Kidney epithelial cell (primary cell): ENCODE data around the gene RIMBP2. TPM values are rescaled to one million over a fixed set of nuclear protein-coding genes. Genes with fewer than 3 reads are reported as not detected.

Experiments used
- DNase-seq: peaks from one replicate; pipeline ENCODE4 v3.0.0-alpha.2; 2010; ENCODE audit warnings: low read depth
- H3K27me3 ChIP-seq: 2 replicates; pipeline ENCODE4 v1.6.0; 2011; ENCODE audit warnings: low read length; ENCODE audit not compliant: control insufficient read depth, insufficient read depth
- H3K36me3 ChIP-seq: 2 replicates; pipeline ENCODE4 v1.5.1; 2011; ENCODE audit warnings: low read length; ENCODE audit not compliant: control insufficient read depth, insufficient read depth
- H3K4me3 ChIP-seq: 2 replicates; pipeline ENCODE4 v1.5.1; 2011; ENCODE audit warnings: low read depth, mild to moderate bottlenecking, control low read depth, low read length
- CTCF ChIP-seq: IDR thresholded peaks from 2 replicates; pipeline ENCODE4 v1.5.1; 2011; ENCODE audit warnings: mild to moderate bottlenecking, moderate library complexity, low read length, control low read depth, inconsistent platforms; ENCODE audit not compliant: insufficient read depth, poor library complexity, severe bottlenecking
- total RNA-seq: library from RNA; depleted of rRNA; stranded (reverse); fragments of >200 nt; gene quantifications from 2 replicates; pipeline ENCODE4 v1.2.3, GENCODE V29; 2015

RIMBP2 gene
- total RNA-seq, 1 donor from 2014 or later, result 0.50 TPM

DNA sequence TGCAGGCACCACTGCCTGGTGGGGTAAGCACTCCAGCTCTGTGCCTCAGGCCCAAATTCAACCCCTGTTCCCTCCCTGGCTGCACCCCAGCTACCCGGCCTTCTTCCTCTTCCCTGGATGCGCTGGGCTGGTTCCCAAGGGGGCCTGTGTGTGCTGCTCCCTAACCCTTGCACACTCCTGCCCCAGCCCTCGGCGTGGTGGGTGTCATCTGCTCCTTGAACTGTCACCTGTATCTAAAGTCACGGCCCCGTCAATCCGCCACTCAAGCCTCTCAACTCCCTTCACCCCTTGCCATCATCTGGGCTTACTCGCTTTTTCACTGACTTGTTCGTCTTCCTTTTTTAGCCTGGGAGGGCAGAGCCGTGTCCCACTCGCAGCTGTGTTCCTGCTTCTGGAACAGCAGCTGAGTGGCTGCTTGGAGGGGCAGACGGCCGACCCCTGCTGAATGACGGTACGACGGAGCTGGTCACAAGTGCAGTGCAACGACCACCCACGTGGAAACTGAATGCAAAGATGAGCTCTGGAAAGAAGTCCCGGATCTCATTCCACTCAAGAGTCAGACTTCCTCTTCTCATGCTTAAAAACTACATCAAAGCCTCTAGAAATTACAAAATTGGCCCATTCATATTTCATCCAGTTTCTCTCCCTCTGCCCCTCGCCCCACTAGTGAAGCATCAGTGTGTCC lies 239.5 kb downstream of the RIMBP2 start:
- no peak for DNase-seq
- no peak for TF ChIP-seq CTCF
- Histone ChIP-seq H3K27me3 (no peaks in the 10 kb centered on the region), H3K4me3 (no peak overlapping the region), H3K36me3 (no peaks in the 10 kb centered on the region)

DNA sequence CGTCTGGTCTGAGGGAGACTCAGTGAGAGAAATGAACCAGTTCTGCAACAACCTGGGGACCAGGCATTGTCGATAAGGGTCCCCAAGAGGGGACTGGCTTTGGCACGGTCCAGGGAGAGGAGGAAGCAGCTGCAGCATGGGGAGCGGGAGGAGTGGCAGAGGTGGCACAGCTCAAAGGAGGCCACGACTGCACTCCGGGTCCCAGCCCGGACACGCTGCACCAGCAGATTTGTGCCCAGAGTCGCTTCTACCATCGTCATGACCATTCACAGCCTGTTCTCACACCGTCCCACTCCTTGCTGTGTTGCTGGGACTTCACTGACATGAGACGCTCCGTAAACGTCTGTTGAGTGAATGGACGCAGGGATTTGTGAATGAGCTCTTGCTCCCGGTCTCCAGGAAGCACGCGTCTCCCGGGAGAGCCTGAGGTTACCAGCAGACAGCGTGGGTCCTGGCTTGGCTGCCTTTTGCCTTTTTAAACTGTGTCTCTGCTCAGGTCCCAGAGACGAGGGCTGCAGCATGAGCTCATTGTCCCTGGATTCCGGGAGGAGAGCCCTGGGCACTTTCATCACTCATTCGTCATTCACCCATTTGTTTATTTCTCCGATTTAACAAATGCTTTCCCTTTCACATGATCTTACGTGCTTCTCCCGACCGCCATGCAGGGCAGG lies 241.4 kb downstream of the RIMBP2 start:
- no peak for DNase-seq

DNA sequence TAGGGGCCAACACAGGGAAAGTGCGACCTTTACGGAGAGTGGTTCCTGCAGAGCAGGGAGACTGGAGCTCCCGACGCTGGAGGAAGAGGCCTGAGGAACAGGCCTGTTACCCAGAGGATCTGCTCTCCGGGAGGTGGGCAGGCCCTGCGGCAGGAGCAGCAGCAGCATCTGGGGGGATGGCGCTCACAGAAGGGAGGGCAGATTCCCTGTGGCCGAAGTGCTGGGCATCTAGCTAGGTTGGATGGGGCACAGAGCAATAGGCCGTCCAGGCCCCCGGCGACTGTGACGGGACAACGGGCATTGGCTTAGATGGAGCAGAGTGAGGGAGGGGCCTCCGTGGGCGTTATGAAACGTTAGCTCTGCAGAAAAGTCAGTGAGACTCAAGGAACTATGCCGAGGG lies 242.8 kb downstream of the RIMBP2 start:
- Histone ChIP-seq H3K4me3 (no peak overlapping the region), H3K36me3 (no peaks in the 10 kb centered on the region), H3K27me3 (no peaks in the 10 kb centered on the region)
- no peak for DNase-seq
- no peak for TF ChIP-seq CTCF

More for the DNA sequence above, 241.4 kb downstream of the RIMBP2 start:
- Histone ChIP-seq H3K4me3 (no peak overlapping the region), H3K36me3 (no peaks in the 10 kb centered on the region), H3K27me3 (no peaks in the 10 kb centered on the region)
- TF ChIP-seq CTCF, result no peak

DNA sequence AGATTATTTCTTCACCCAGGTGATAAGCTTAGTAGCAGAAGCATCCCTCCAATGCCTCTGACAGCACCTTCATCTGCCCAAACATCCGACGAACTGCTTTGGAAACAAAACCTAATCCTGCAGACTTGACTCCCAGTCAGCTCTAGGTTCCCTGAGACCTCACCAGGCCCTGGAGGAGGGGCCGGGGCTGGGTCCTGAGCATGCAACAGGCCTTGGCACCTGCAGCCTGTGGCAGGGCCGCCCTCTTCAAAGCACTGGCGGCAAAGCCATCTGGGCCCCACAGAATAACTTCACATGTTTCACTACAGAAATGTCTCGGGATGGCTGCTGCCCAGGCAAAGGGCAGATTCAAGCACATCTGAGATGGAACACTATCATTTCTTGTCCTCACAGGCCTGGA lies 245.1 kb downstream of the RIMBP2 start:
- no peak for TF ChIP-seq CTCF
- Histone ChIP-seq H3K27me3 (no peaks in the 10 kb centered on the region), H3K36me3 (no peaks in the 10 kb centered on the region), H3K4me3 (no peak overlapping the region)
- no peak for DNase-seq

GRCh38 chr12:130469552-130469951 lies 246.5 kb downstream of the RIMBP2 start:
- no peak for TF ChIP-seq CTCF
- Histone ChIP-seq H3K27me3 (no peaks in the 10 kb centered on the region), H3K4me3 (no peak overlapping the region), H3K36me3 (no peaks in the 10 kb centered on the region)
- no peak for DNase-seq
